ENCODE measurements around the gene F10.

DNA sequence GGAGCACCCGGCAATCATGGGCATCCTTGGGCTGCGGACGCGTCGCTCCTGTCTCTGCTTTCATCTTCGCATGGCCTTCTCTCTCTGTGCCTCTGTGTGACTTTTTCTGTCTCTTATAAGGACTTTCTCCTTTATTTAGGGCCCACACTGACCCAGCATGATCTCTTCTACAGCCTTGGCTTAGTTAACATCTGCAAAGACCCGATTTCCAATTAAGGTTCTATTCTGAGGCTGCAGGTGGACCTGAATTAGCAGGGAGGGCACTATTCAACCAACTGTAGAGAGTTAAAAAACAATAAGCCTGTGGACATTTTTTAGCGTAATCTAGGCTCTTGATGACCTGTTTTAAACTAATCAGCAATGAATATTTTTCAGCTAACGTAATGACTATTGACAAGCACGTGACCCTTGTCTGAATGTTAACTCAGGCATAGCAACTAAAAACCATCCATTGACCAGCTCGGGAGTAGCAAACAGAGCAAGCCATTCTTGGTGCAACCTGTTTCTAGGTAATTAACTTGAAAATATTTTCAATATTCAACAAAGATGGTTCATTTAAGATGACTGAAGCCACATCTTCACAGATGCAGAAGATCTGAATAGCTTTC lies 15.2 kb downstream of the F10 start:
- TF ChIP-seq, protein P1, sequence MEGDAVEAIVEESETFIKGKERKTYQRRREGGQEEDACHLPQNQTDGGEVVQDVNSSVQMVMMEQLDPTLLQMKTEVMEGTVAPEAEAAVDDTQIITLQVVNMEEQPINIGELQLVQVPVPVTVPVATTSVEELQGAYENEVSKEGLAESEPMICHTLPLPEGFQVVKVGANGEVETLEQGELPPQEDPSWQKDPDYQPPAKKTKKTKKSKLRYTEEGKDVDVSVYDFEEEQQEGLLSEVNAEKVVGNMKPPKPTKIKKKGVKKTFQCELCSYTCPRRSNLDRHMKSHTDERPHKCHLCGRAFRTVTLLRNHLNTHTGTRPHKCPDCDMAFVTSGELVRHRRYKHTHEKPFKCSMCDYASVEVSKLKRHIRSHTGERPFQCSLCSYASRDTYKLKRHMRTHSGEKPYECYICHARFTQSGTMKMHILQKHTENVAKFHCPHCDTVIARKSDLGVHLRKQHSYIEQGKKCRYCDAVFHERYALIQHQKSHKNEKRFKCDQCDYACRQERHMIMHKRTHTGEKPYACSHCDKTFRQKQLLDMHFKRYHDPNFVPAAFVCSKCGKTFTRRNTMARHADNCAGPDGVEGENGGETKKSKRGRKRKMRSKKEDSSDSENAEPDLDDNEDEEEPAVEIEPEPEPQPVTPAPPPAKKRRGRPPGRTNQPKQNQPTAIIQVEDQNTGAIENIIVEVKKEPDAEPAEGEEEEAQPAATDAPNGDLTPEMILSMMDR (IDR thresholded peaks at IDR 0.05): no peak
- TF ChIP-seq POLR2A (IDR thresholded peaks at IDR 0.05): no peak
